HepG2 (cell line): ENCODE data around the gene STK10. TPM values are rescaled to one million over a fixed set of nuclear protein-coding genes. Genes with fewer than 3 reads are reported as not detected.

ENCODE experiments used
- ATAC-seq: fragments of 200-7000 bp; cut with Tn5 transposase; 3 replicates; pipeline ENCODE4 v1.9.1; 2020; ENCODE audit warnings: mild to moderate bottlenecking, moderate library complexity
- BruUV-seq: library from RNA; stranded (reverse); fragments of 400-500 nt; replicated peaks from 2 replicates; lab custom pipeline; 2021; lab: Mats Ljungman, UMichigan
- CTCF ChIA-PET: fragments of 300-600 bp; formaldehyde crosslinking; extraction: SDS; loops from one replicate; lab custom pipeline; 2021; ENCODE audit warnings: low total read pairs, inconsistent platforms, low intra/inter-chr PET ratio; lab: Yijun Ruan, JAX
- POLR2A ChIA-PET: fragments of 350-600 bp; sonication (Branson Sonifier 250); formaldehyde crosslinking; loops from one replicate; lab custom pipeline; 2020; ENCODE audit warnings: antibody characterized with exemption, inconsistent platforms; lab: Yijun Ruan, JAX
- DNase-seq: peaks from one replicate; pipeline ENCODE4 v3.0.0-alpha.2; 2015; ENCODE audit warnings: low spot score
- FAIRE-seq: peaks from 3 replicates; lab custom pipeline; 2011; peaks lifted over from hg19 to GRCh38; lab: Jason Lieb, UNC
- H2AFZ ChIP-seq: one replicate; pipeline ENCODE4 v1.6.1; 2011; ENCODE audit warnings: low read length, inconsistent platforms
- H3K27ac ChIP-seq: fragments of 300-600 bp; 3 replicates; pipeline ENCODE4 v1.8.0; 2011; ENCODE audit warnings: mixed run types, mild to moderate bottlenecking, mixed read lengths, low read length, inconsistent platforms; ENCODE audit not compliant: insufficient read depth; ENCODE audit errors: extremely low read length
- H3K27me3 ChIP-seq, 2 experiments: fragments of 200-600 bp in 1 of 2; 2 replicates in 1 of 2; 3 replicates in 1 of 2; pipeline versions ENCODE4 v1.6.0 to v1.8.0; 2011; ENCODE audit warnings: low read length in 2 of 2, mild to moderate bottlenecking in 2 of 2, moderate library complexity in 2 of 2, inconsistent platforms in 1 of 2; ENCODE audit not compliant: insufficient read depth in 2 of 2, control insufficient read depth in 1 of 2
- H3K36me3 ChIP-seq, 2 experiments: fragments of 200-600 bp in 1 of 2; replicated peaks in 1 of 2; 2 replicates in 1 of 2; 3 replicates in 1 of 2; pipeline versions ENCODE4 v1.5.1 to v1.8.0; 2011; ENCODE audit warnings: low read length in 2 of 2, inconsistent platforms in 1 of 2; ENCODE audit not compliant: insufficient read depth in 2 of 2, control insufficient read depth in 1 of 2
- H3K4me1 ChIP-seq: 2 replicates; pipeline ENCODE4 v1.5.1; 2012; ENCODE audit warnings: low read length, inconsistent platforms; ENCODE audit not compliant: insufficient read depth
- H3K4me2 ChIP-seq: 2 replicates; pipeline ENCODE4 v1.6.0; 2011; ENCODE audit warnings: low read depth, low read length, inconsistent platforms
- H3K4me3 ChIP-seq, 3 experiments: fragments of 200-600 bp in 1 of 3; sonication (generic), shearing (Covaris generic) in 1 of 3; replicated peaks in 1 of 3; 2 replicates each; pipeline ENCODE4 v1.5.1; 2011 to 2016; ENCODE audit warnings: low read length in 3 of 3, inconsistent platforms in 2 of 3, low read depth in 2 of 3, mild to moderate bottlenecking in 2 of 3, control low read depth in 1 of 3, mixed read lengths in 1 of 3; ENCODE audit not compliant: insufficient read depth in 1 of 3
- H3K79me2 ChIP-seq: one replicate; pipeline ENCODE4 v1.6.1; 2011; ENCODE audit warnings: low read length, inconsistent platforms; ENCODE audit not compliant: insufficient read depth
- H3K9ac ChIP-seq: 2 replicates; pipeline ENCODE4 v1.6.0; 2011; ENCODE audit warnings: mild to moderate bottlenecking, low read depth, low read length, inconsistent platforms; ENCODE audit not compliant: insufficient read depth
- H3K9me3 ChIP-seq: 2 replicates; pipeline ENCODE4 v1.5.1; 2012; ENCODE audit warnings: mild to moderate bottlenecking, low read length
- H4K20me1 ChIP-seq: 2 replicates; pipeline ENCODE4 v1.6.0; 2011; ENCODE audit warnings: inconsistent platforms, mild to moderate bottlenecking, low read length, moderate library complexity; ENCODE audit not compliant: insufficient read depth
- FOXA1 ChIP-seq, 2 experiments: fragments of 450-650 bp in 1 of 2; sonication (generic) in 1 of 2; formaldehyde crosslinking in 1 of 2; IDR thresholded peaks; 2 replicates each; pipeline versions ENCODE4 v1.4.0 to v1.6.1; 2016 to 2020; ENCODE audit warnings: missing genetic modification reagents in 1 of 2
- MAX ChIP-seq: IDR thresholded peaks from 2 replicates; pipeline ENCODE4 v1.6.1; 2012; ENCODE audit warnings: inconsistent platforms
- MIER2 ChIP-seq: IDR thresholded peaks from 2 replicates; pipeline ENCODE4 v1.6.1; 2016; ENCODE audit warnings: missing biosample characterization, missing genetic modification reagents
- SP5 ChIP-seq: IDR thresholded peaks from 2 replicates; pipeline ENCODE4 v1.6.1; 2016; ENCODE audit warnings: low read depth, borderline replicate concordance
- ZNF318 ChIP-seq: sonication (generic); formaldehyde crosslinking; IDR thresholded peaks from 2 replicates; pipeline ENCODE4 v1.4.0; 2020; ENCODE audit warnings: mild to moderate bottlenecking, missing genetic modification reagents
- ZSCAN20 ChIP-seq: sonication (generic); formaldehyde crosslinking; IDR thresholded peaks from 2 replicates; pipeline ENCODE4 v1.4.0; 2020; ENCODE audit warnings: missing genetic modification reagents, mild to moderate bottlenecking, borderline replicate concordance
- WGBS: methylation state at CpG from one replicate; pipeline ENCODE4 v1.1.6; 2017; ENCODE audit warnings: low lambda C conversion rate; 5-methylcytosine and 5-hydroxymethylcytosine counted together
- in situ Hi-C: cut with HindIII; loops from 2 replicates; pipeline ENCODE4 v1.10.0; 2017; ENCODE audit warnings: low pct_unique_long_range_greater_than_20kb; ENCODE audit not compliant: extremely low pct_ligation_motif_present
- intact Hi-C: fragments of 100-400 bp; cut with micrococcal nuclease; formaldehyde crosslinking; loops from one replicate; pipeline ENCODE4 v1.10.0; 2022; ENCODE audit not compliant: unreplicated experiment
- polyA plus RNA-seq, 8 experiments: library from polyadenylated mRNA; depleted of rRNA in 3 of 8; stranded (reverse) in 7 of 8; unstranded in 1 of 8; fragments of >200 nt; fragmentation: Illumina TruSeq in 4 of 8; extraction: Trizol in 4 of 8; gene quantifications; 2 replicates each; pipeline versions ENCODE4 v1.2.1 to v1.2.3, GENCODE V29; 2011 to 2016; ENCODE audit warnings: low read depth in 4 of 8, missing spikeins in 1 of 8, mixed read lengths in 1 of 8; ENCODE audit not compliant: insufficient read depth in 1 of 8
- total RNA-seq, 5 experiments: library from RNA; depleted of rRNA; stranded (reverse); fragments of >200 nt; fragmentation: Illumina TruSeq; extraction: Trizol; gene quantifications; 2 replicates each; pipeline ENCODE4 v1.2.3, GENCODE V29; 2016; ENCODE audit warnings: low read depth in 1 of 5

STK10 gene
- total and polyA plus RNA-seq, 2 of the 13 experiments (the other 11 are each of a cell fraction or from before 2014, with no cell fraction given) = 7.0 to 7.2 TPM

- POLR2A ChIA-PET = no interaction called here
- Histone ChIP-seq H3K4me1 (no peaks in the 10 kb centered on the region), H3K9ac (no peak overlapping the region), H3K79me2 (no peaks in the 10 kb centered on the region), H3K4me2 (no peak overlapping the region), H3K9me3 (no peaks in the 10 kb centered on the region), H2AFZ (no peak overlapping the region), H4K20me1 (no peaks in the 10 kb centered on the region), H3K27me3 (no peaks in the 10 kb centered on the region), H3K4me3 (no peak overlapping the region), H3K36me3 (peaks cover 0 to 13% of the 10 kb centered on the region in 2 experiments; a peak in 1 of 5 replicates), H3K27ac (no peak overlapping the region)
- CTCF ChIA-PET = no interaction called here
- ATAC-seq = no peak
- TF ChIP-seq ZSCAN20 (CRISPR knock-in tag) (no peak), ZNF318 (CRISPR knock-in tag) (no peak), MAX (no peak), MIER2 (CRISPR knock-in tag) (no peak), FOXA1 (IDR thresholded peaks at IDR 0.05) (no peak), FOXA1 (CRISPR knock-in tag; IDR thresholded peaks at IDR 0.05) (no peak), SP5 (CRISPR knock-in tag) (no peak)
- intact Hi-C loops (no loop called here), in situ Hi-C loops (no loop called here)
- 86% methylated on average over 15 of the region's 15 CpGs for WGBS
- no peak for DNase-seq
- BruUV-seq = no TSS peak
- FAIRE-seq = no peak
Measured at GRCh38 chr5:172063463-172064235, 124.4 kb downstream of the STK10 start.
